Activated naive CD8-positive, alpha-beta T cell treated with anti-CD3 and anti-CD28 coated beads, Interleukin-2, amount 10 ng/mL, durations not matched to agents 7 days and 5 days (primary cell): ENCODE results near the gene FAM131A. TPM values are rescaled to one million over a fixed set of nuclear protein-coding genes. Genes with fewer than 3 reads are reported as not detected.

Experiments
- total RNA-seq, 2 experiments: library from RNA; stranded (reverse); gene quantifications; one replicate each; pipeline ENCODE4 v1.2.3, GENCODE V29; 2021

FAM131A gene
- total RNA-seq, 2 experiments from 2014 or later = 5.5 to 6.1 TPM

Other genes starting within 250 kb of the FAM131A start
- gene HTR3E, start 240.5 kb upstream of the FAM131A start, total RNA-seq = not detected
- 10 to 100 TPM; 54.7 to 61.8 TPM for gene EIF2B5, start 202.2 kb upstream of the FAM131A start, total RNA-seq
- gene DVL3, start 182.2 kb upstream of the FAM131A start, total RNA-seq = 10 to 100 TPM; 39.9 to 41.0 TPM
- 100 to 1,000 TPM; 210 to 213 TPM for gene AP2M1, start 162.7 kb upstream of the FAM131A start, total RNA-seq
- 10 to 100 TPM; 68.6 to 76.3 TPM for gene ABCF3, start 151.4 kb upstream of the FAM131A start, total RNA-seq
- under 1 TPM in 1 of 2 experiments, not detected in 1; 0.25 TPM for gene VWA5B2, start 108.0 kb upstream of the FAM131A start, total RNA-seq
- gene ALG3, start 88.6 kb upstream of the FAM131A start, total RNA-seq = 10 to 100 TPM; 38.8 to 38.9 TPM
- 1 to 10 TPM; 2.5 to 3.3 TPM for gene EEF1AKMT4, start 87.9 kb upstream of the FAM131A start, total RNA-seq
- gene CAMK2N2, start 76.0 kb upstream of the FAM131A start, total RNA-seq = not detected
- not detected for gene ECE2, start 61.6 kb upstream of the FAM131A start, total RNA-seq
- gene PSMD2, start 38.4 kb upstream of the FAM131A start, total RNA-seq = 100 to 1,000 TPM; 171 to 172 TPM
- gene EIF4G1, start 23.0 kb upstream of the FAM131A start, total RNA-seq = 100 to 1,000 TPM; 253 to 258 TPM
- gene CLCN2, start 24.0 kb downstream of the FAM131A start, total RNA-seq = 1 to 10 TPM; 5.7 to 6.8 TPM
- 10 to 100 TPM; 86.5 to 88.2 TPM for gene POLR2H, start 24.1 kb downstream of the FAM131A start, total RNA-seq
- not detected for gene THPO, start 40.6 kb downstream of the FAM131A start, total RNA-seq
- not detected for gene CHRD, start 42.5 kb downstream of the FAM131A start, total RNA-seq
- under 1 TPM in 1 of 2 experiments, not detected in 1; 0.25 TPM for gene EPHB3, start 224.2 kb downstream of the FAM131A start, total RNA-seq